Spleen (tissue), 11 donors: ENCODE results near the gene MKNK1. TPM values are rescaled to one million over a fixed set of nuclear protein-coding genes. Genes with fewer than 3 reads are reported as not detected.

Experiments
- DNase-seq: peaks from one replicate; pipeline ENCODE4 v3.0.0-alpha.2; 2020
- H3K27ac ChIP-seq, 8 donors: fragments of 200-600 bp; sonication (generic) in 7 of 8; 1 replicate in 4 of 8; 2 replicates in 4 of 8; pipeline versions ENCODE4 v1.5.0 to v1.8.0; 2016 to 2021; ENCODE audit warnings: inconsistent platforms in 4 of 8, mild to moderate bottlenecking in 4 of 8, moderate library complexity in 1 of 8
- H3K27me3 ChIP-seq, 7 donors: fragments of 200-600 bp; sonication (generic) in 6 of 7; replicated peaks in 1 of 7; 1 replicate in 4 of 7; 2 replicates in 3 of 7; pipeline versions ENCODE4 v1.5.0 to v1.8.0; 2016 to 2021; ENCODE audit warnings: inconsistent platforms in 3 of 7, mild to moderate bottlenecking in 1 of 7
- H3K36me3 ChIP-seq, 6 donors: fragments of 200-600 bp; sonication (generic) in 5 of 6; 1 replicate in 4 of 6; 2 replicates in 2 of 6; pipeline versions ENCODE4 v1.5.0 to v1.8.0; 2016 to 2021; ENCODE audit warnings: inconsistent platforms in 2 of 6
- H3K4me1 ChIP-seq, 6 donors: fragments of 200-600 bp; sonication (generic) in 5 of 6; 1 replicate in 3 of 6; 2 replicates in 3 of 6; pipeline versions ENCODE4 v1.5.0 to v1.8.0; 2016 to 2021; ENCODE audit warnings: inconsistent platforms in 3 of 6
- H3K4me3 ChIP-seq, 8 donors: fragments of 200-600 bp; sonication (generic) in 7 of 8; 1 replicate in 4 of 8; 2 replicates in 4 of 8; pipeline versions ENCODE4 v1.5.0 to v1.8.0; 2016 to 2021; ENCODE audit warnings: inconsistent platforms in 4 of 8, mild to moderate bottlenecking in 4 of 8, moderate library complexity in 2 of 8
- H3K9me3 ChIP-seq, 8 donors: fragments of 200-600 bp; sonication (generic) in 7 of 8; 1 replicate in 4 of 8; 2 replicates in 4 of 8; pipeline versions ENCODE4 v1.5.0 to v1.8.0; 2016 to 2021; ENCODE audit warnings: inconsistent platforms in 4 of 8
- POLR2A ChIP-seq, 3 donors: fragments of 450-650 bp; IDR thresholded peaks; one replicate each; pipeline ENCODE4 v1.5.1; 2017; ENCODE audit warnings: antibody characterized with exemption in 3 of 3, mild to moderate bottlenecking in 1 of 3
- POLR2AphosphoS5 ChIP-seq, 3 donors: sonication (generic); formaldehyde crosslinking; IDR thresholded peaks; one replicate each; pipeline ENCODE4 v1.5.1; 2017; ENCODE audit warnings: antibody characterized with exemption in 3 of 3
- WGBS, 5 donors: extraction: QIAGEN DNeasy Blood & Tissue Kit in 3 of 5; methylation state at CpG; one replicate each; pipeline versions ENCODE4 v1.1.5 to v1.1.7; 2013 to 2018; 5-methylcytosine and 5-hydroxymethylcytosine counted together
- intact Hi-C: fragments of 100-400 bp; cut with DNase I; formaldehyde crosslinking; loops from one replicate; pipeline ENCODE4 v1.15.0; 2023; ENCODE audit warnings: low total_unique reads
- polyA plus RNA-seq, 3 donors: library from polyadenylated mRNA; stranded (reverse); fragments of 200-250 nt; gene quantifications; one replicate each; pipeline ENCODE4 v1.2.1, GENCODE V29; 2013
- total RNA-seq, 7 donors: library from RNA; depleted of rRNA in 3 of 7; stranded (reverse); fragments of >200 nt in 3 of 7; fragmentation: NEBNext Ultra II Directional in 4 of 7; extraction: Animal tissue kit (Norgen Biotek cat#: 25700) in 4 of 7; gene quantifications; one replicate each; pipeline versions ENCODE4 v1.1.0 to v1.2.1, GENCODE V29; 2016 to 2021
- TF ChIP-seq, protein P1 (sequence below), 11 experiments: fragments of 200-600 bp in 7 of 11; fragments of 450-650 bp in 4 of 11; sonication (generic) in 4 of 11; IDR thresholded peaks in 8 of 11; conservative IDR thresholded peaks in 3 of 11; 1 replicate in 7 of 11; 2 replicates in 4 of 11; pipeline versions ENCODE4 v1.4.0 to v1.8.0; 2016 to 2021; ENCODE audit warnings: antibody characterized with exemption in 11 of 11, inconsistent platforms in 4 of 11, mild to moderate bottlenecking in 1 of 11
- donor health status: healthy with polysubstance abuse.
- donor health status: DM: no; HTN: no; CAD: no; lungs with moderate emphysema.
- donor health status: DM: no; HTN: no; CAD: no.
- donor health status: Bipolar disorder and iron deficiency.
- donor health status: healthy.
- donor health status: DM: no; HTN: no; CAD: no.
- donor health status: DM: yes; HTN: yes; CAD: no.

Gene MKNK1
- total and polyA plus RNA-seq, 10 donors = 19.2 to 169 (median 91.1) TPM

DNA sequence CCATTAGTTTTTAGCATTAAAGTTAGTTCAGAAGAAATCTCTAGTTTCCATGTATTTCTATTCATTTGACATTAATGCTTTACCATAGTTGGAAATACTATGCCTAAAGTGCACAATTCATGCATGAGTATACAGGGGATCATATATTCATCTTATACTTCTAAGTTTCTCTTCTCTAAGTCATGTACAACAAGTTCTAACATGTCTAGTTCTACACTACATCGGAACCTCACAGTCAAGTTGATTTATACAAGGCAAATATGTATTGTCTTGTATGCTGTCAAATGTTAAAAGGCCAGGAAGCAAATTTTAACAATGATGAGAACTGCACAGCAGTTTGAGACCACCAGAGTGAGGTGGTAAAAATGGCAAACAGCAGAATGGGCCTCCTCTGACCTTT is 35.5 kb upstream of the MKNK1 start:
- whole genome bisulfite sequencing, 5 donors = 95 to 100% (median 97%) methylated on average over 1 of the region's 1 CpG

DNA sequence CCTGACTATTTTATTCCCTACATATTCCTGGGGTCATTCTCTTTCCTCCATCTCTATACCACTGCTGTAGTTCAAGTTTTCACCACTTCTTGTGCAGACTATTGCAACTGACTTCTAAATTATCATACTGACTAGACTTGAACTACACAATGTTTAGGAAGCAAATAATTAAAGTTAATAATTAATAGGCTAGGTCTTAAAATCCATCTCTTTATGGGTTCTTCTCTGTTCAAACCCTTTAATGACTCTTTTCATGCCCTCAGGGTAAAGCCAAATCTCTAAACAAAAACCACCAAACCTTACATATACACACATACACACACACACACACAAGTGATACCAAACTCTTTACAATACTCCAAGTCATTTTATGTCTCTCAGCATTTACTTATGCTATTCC is 34.9 kb upstream of the MKNK1 start:
- TF ChIP-seq POLR2AphosphoS5 (IDR thresholded peaks at IDR 0.05) (no peak), POLR2A (IDR thresholded peaks at IDR 0.05) (no peak)
- TF ChIP-seq, protein P1, sequence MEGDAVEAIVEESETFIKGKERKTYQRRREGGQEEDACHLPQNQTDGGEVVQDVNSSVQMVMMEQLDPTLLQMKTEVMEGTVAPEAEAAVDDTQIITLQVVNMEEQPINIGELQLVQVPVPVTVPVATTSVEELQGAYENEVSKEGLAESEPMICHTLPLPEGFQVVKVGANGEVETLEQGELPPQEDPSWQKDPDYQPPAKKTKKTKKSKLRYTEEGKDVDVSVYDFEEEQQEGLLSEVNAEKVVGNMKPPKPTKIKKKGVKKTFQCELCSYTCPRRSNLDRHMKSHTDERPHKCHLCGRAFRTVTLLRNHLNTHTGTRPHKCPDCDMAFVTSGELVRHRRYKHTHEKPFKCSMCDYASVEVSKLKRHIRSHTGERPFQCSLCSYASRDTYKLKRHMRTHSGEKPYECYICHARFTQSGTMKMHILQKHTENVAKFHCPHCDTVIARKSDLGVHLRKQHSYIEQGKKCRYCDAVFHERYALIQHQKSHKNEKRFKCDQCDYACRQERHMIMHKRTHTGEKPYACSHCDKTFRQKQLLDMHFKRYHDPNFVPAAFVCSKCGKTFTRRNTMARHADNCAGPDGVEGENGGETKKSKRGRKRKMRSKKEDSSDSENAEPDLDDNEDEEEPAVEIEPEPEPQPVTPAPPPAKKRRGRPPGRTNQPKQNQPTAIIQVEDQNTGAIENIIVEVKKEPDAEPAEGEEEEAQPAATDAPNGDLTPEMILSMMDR (IDR thresholded peaks at IDR 0.05 in 8 of 11, conservative IDR thresholded peaks at IDR 0.05 in 3 of 11) = no peak
- H3K27ac ChIP-seq = no peak overlapping the region
- no peaks in the 10 kb centered on the region for H3K27me3 ChIP-seq
- peaks cover 0 to 71% (median 32%) of the 10 kb centered on the region in 6 donors for H3K36me3 ChIP-seq
- H3K4me1 ChIP-seq = no peaks in the 10 kb centered on the region
- H3K9me3 ChIP-seq = no peaks in the 10 kb centered on the region
- no peak overlapping the region for H3K4me3 ChIP-seq
- intact Hi-C loops = no loop called here
- DNase-seq = no peak

More for the DNA sequence above, 35.5 kb upstream of the MKNK1 start:
- intact Hi-C loops = no loop called here
- Histone ChIP-seq H3K9me3 (no peaks in the 10 kb centered on the region), H3K36me3 (peaks cover 0 to 68% (median 28%) of the 10 kb centered on the region in 6 donors), H3K4me1 (no peaks in the 10 kb centered on the region), H3K4me3 (no peak overlapping the region), H3K27ac (no peak overlapping the region), H3K27me3 (no peaks in the 10 kb centered on the region)
- DNase-seq = no peak
- TF ChIP-seq POLR2AphosphoS5 (IDR thresholded peaks at IDR 0.05) (no peak), POLR2A (IDR thresholded peaks at IDR 0.05) (no peak)
- TF ChIP-seq, protein P1 (IDR thresholded peaks at IDR 0.05 in 8 of 11, conservative IDR thresholded peaks at IDR 0.05 in 3 of 11) = no peak

DNA sequence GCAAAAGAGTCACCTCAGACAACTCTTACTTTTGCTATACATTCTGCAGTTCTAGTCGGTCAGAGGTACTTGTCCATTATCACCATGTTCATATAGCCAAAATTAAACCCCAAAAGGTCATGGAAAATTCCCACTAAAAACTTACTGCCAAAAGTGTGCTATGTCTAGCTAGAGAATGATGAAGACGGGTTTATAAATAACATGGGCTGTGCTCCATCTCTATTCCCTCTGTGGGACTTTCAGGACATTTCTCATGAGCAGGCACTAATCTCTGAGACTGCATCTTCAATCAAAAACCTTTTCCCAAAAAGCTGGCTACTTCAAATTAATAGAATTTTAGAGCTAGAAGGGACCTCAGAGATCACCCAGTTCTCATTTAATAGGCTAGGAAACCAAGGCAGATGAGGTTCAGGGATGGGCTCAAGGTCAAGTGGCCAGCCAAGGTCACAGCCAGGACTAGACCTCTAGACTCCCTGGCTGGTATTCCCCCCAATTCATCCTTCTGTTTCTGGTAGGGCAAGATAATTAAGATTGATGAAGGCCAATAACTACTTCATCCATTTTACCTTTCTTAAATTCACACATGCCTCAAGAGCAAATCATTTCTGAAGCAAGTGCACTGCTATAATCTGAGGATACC is 33.5 kb upstream of the MKNK1 start:
- Histone ChIP-seq H3K36me3 (peaks cover 0 to 72% (median 32%) of the 10 kb centered on the region in 6 donors), H3K4me1 (no peaks in the 10 kb centered on the region), H3K27ac (no peak overlapping the region), H3K9me3 (no peaks in the 10 kb centered on the region), H3K4me3 (no peak overlapping the region), H3K27me3 (no peaks in the 10 kb centered on the region)
- no peak for DNase-seq
- 41 to 62% (median 44%) methylated on average over 2 of the region's 2 CpGs for WGBS, 5 donors
- TF ChIP-seq POLR2A (IDR thresholded peaks at IDR 0.05) = no peak
- no peak for TF ChIP-seq POLR2AphosphoS5 (IDR thresholded peaks at IDR 0.05)
- TF ChIP-seq, protein P1 (IDR thresholded peaks at IDR 0.05 in 8 of 11, conservative IDR thresholded peaks at IDR 0.05 in 3 of 11) = no peak
- intact Hi-C loops = no loop called here

DNA sequence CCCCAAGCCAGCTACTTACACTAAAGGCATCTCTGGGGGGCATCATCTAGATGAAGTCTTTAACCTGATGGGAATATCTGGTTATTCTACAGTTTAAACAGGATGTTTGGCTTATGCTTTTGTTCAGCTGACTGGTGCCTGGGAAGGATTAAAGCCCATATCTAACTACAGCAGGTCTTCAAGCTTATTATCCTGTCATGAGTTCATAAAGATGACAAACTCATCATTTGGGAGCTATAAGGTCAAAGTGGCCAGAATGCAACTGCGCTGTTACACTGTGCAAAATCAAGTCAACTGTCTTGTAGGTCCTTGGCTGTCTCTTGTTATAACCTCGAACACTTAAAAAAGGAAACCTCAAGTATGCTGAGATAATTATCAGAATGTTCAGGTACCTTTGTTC is 31.1 kb upstream of the MKNK1 start:
- intact Hi-C loops = no loop called here
- WGBS, 5 donors = 93 to 97% (median 94%) methylated on average over 2 of the region's 2 CpGs
- TF ChIP-seq POLR2AphosphoS5 (IDR thresholded peaks at IDR 0.05) = no peak
- TF ChIP-seq POLR2A (IDR thresholded peaks at IDR 0.05) = no peak
- TF ChIP-seq, protein P1 (IDR thresholded peaks at IDR 0.05 in 8 of 11, conservative IDR thresholded peaks at IDR 0.05 in 3 of 11) = no peak
- Histone ChIP-seq H3K36me3 (peaks cover 0 to 78% (median 40%) of the 10 kb centered on the region in 6 donors), H3K27ac (no peak overlapping the region), H3K27me3 (no peaks in the 10 kb centered on the region), H3K9me3 (no peaks in the 10 kb centered on the region), H3K4me3 (no peak overlapping the region), H3K4me1 (no peaks in the 10 kb centered on the region)
- DNase-seq = no peak
